Nephron progenitor cell (in vitro differentiated cells): ENCODE measurements around the gene VAV1.
"Not testable (repeated sequence)": the region's sequence is repeated elsewhere in the genome, so short reads cannot be mapped to it uniquely, and the experiment has no call there.

ENCODE experiments used
- DNase-seq: peaks from one replicate; pipeline ENCODE4 v3.0.0; 2021
- H3K27ac Mint-ChIP-seq: 2 replicates; pipeline ENCODE4 v1.8.0; 2021; ENCODE audit warnings: mild to moderate bottlenecking, moderate library complexity, mixed read lengths
- H3K27me3 Mint-ChIP-seq: 2 replicates; pipeline ENCODE4 v1.8.0; 2021; ENCODE audit warnings: mild to moderate bottlenecking, low read depth, mixed read lengths; ENCODE audit not compliant: poor library complexity
- H3K36me3 Mint-ChIP-seq: 2 replicates; pipeline ENCODE4 v1.8.0; 2021; ENCODE audit warnings: low read depth, mixed read lengths
- H3K4me1 Mint-ChIP-seq: 2 replicates; pipeline ENCODE4 v1.8.0; 2021; ENCODE audit warnings: mixed read lengths
- H3K4me3 Mint-ChIP-seq: 2 replicates; pipeline ENCODE4 v1.8.0; 2021; ENCODE audit warnings: mild to moderate bottlenecking, moderate library complexity, mixed read lengths
- H3K9me3 Mint-ChIP-seq: 2 replicates; pipeline ENCODE4 v1.8.0; 2021; ENCODE audit warnings: mild to moderate bottlenecking, moderate library complexity, mixed read lengths
- TF ChIP-seq, protein P1 (sequence below): fragments of 200-600 bp; sonication (generic); IDR thresholded peaks from 2 replicates; pipeline ENCODE4 v1.5.0; 2021; ENCODE audit warnings: antibody characterized with exemption

VAV1 gene

DNA sequence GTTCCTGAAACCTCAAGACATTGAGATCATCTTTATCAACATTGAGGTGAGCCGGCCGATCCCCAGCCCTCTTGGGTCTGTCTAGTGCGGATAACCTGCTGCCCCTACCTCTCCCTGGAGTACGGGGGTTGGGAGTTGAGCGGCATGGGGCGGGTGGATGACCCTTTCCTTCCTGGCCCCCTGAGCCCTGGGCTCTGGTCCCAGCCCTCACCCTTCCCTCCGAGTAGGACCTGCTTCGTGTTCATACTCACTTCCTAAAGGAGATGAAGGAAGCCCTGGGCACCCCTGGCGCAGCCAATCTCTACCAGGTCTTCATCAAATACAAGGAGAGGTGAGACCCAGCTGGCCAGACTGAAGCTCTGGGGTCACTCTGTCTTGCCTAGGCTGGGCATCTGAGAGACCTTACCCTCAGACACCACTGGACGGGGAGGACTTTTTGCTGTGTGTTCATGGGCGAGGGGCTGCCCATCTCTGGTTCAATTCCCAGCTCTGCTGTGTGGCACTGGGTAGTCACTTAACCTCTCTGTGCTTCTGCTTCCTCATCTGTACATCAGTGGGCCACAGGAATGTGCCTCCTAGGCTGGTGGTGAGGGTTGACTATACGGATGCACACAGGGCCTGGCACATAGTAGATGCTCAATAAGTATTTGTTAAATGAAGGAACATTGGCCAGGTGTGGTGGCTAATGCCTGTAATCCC is 52.7 kb downstream of the VAV1 start:
- no peak for DNase-seq
- no peak overlapping the region for H3K27ac Mint-ChIP-seq
- H3K36me3 Mint-ChIP-seq, result no peaks in the 10 kb centered on the region
- H3K4me3 Mint-ChIP-seq, result no peak overlapping the region
- TF ChIP-seq, protein P1, sequence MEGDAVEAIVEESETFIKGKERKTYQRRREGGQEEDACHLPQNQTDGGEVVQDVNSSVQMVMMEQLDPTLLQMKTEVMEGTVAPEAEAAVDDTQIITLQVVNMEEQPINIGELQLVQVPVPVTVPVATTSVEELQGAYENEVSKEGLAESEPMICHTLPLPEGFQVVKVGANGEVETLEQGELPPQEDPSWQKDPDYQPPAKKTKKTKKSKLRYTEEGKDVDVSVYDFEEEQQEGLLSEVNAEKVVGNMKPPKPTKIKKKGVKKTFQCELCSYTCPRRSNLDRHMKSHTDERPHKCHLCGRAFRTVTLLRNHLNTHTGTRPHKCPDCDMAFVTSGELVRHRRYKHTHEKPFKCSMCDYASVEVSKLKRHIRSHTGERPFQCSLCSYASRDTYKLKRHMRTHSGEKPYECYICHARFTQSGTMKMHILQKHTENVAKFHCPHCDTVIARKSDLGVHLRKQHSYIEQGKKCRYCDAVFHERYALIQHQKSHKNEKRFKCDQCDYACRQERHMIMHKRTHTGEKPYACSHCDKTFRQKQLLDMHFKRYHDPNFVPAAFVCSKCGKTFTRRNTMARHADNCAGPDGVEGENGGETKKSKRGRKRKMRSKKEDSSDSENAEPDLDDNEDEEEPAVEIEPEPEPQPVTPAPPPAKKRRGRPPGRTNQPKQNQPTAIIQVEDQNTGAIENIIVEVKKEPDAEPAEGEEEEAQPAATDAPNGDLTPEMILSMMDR, result no peak
- peaks cover 69% of the 10 kb centered on the region for H3K9me3 Mint-ChIP-seq
- H3K4me1 Mint-ChIP-seq, result no peaks in the 10 kb centered on the region
- H3K27me3 Mint-ChIP-seq, result peaks cover 16% of the 10 kb centered on the region

DNA sequence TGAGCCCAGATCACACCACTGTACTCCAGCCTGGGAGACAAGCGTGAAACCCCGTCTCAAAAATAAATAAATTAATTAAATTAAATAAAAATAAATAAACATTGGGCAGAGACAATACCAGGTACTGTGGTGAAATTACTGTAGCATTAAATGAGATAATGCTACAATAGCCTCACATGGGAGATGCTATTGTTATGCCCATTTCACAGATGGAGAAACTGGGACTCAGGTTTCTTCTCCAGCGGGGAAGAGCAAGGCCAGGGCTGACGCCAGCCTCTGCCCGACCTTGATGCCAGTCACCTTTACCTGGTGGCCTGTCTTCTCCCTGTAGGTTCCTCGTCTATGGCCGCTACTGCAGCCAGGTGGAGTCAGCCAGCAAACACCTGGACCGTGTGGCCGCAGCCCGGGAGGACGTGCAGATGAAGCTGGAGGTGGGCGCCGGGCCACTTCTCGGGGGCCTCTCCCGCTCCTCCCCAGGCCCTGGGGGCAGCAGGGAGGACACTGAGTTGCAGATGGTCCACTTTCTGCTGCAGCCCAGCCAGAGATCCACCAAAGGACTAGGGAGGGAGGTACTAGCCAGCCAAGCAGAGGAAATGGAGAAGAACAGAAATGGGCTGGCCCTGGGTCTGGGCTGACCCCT is 53.9 kb downstream of the VAV1 start:
- Mint-ChIP-seq H3K27me3 (peaks cover 12% of the 10 kb centered on the region), H3K27ac (no peak overlapping the region), H3K4me1 (no peaks in the 10 kb centered on the region), H3K36me3 (no peaks in the 10 kb centered on the region), H3K4me3 (no peak overlapping the region), H3K9me3 (peaks cover 66% of the 10 kb centered on the region)
- TF ChIP-seq, protein P1, result no peak
- no peak for DNase-seq

DNA sequence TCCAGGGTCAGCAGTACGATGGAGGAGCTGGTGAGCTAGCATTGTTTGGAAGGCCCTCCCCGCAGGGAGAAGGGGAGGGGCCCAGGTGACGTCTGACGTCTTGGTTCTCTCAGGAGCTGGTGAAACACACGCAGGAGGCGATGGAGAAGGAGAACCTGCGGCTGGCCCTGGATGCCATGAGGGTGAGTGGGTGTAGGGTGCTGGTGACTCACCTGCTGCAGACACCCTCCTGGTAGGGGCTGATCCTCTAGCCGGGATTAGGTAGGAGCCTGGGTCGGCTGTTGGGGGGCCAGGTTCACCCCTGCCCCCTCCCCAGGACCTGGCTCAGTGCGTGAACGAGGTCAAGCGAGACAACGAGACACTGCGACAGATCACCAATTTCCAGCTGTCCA is 55.8 kb downstream of the VAV1 start:
- TF ChIP-seq, protein P1, result no peak
- Mint-ChIP-seq H3K27me3 (peaks cover 22% of the 10 kb centered on the region), H3K36me3 (no peaks in the 10 kb centered on the region), H3K27ac (no peak overlapping the region), H3K9me3 (peaks cover 78% of the 10 kb centered on the region), H3K4me1 (no peaks in the 10 kb centered on the region), H3K4me3 (no peak overlapping the region)
- DNase-seq, result no peak

DNA sequence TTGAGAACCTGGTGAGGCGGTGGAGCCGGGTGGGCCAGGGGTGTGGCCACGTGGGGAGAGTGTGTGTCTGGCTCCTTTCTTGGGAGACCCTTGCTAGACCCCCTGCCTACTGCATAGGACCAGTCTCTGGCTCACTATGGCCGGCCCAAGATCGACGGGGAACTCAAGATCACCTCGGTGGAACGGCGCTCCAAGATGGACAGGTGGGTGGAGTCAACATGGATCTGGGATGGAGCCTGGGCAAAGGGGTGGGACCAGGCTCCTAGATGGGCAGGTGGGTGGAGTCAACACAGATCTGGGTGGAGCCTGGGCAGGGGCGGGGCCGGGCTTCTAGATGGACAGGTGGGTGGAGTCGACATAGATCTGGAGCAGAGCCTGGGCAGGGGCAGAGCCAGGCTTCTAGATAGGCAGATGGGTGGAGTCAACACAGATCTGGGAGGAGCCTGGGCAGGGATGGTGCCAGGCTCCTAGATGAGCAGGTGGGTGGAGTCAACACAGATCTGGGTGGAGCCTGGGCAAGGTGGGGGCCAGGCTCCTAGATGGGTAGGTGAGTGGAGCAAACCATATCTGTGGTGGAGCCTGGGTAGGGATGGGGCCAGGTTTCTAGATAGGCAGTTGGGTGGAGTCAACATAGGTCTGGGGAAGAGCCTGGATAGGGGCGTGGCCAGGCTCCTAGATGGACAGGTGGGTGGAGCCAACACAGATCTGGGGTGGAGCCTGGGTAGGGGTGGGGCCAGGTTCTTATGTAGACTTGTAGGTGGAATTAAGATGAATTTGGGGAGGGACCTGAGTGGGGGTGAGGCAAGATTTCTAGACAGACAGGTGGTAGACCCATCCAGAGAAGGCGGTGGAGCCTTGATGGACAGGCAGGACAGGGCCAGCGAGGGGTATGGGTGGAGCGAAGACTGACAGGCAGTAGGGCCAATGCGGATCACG is 56.5 kb downstream of the VAV1 start:
- no peak overlapping the region for H3K27ac Mint-ChIP-seq
- H3K9me3 Mint-ChIP-seq, result peaks cover 80% of the 10 kb centered on the region
- peaks cover 24% of the 10 kb centered on the region for H3K27me3 Mint-ChIP-seq
- no peak overlapping the region for H3K4me3 Mint-ChIP-seq
- H3K4me1 Mint-ChIP-seq, result no peaks in the 10 kb centered on the region
- no peaks in the 10 kb centered on the region for H3K36me3 Mint-ChIP-seq
- TF ChIP-seq, protein P1, result no peak
- DNase-seq, result no peak

DNA sequence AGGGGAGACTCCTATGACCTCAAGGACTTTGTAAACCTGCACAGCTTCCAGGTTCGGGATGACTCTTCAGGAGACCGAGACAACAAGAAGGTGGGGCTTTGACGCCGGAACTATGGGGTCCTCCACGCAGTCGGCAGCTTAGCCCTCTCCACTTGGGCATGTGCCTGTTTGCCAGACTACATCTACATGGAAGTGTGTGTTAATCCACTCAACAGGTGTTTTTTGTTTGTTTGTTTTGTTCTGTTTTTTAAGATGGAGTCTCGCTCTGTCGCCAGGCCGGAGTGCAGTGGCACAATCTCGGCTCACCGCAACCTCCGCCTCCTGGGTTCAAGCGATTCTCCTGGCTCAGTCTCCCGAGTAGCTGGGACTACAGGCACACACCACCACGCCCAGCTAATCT is 57.3 kb downstream of the VAV1 start:
- H3K4me3 Mint-ChIP-seq, H3K27ac Mint-ChIP-seq, DNase-seq, H3K36me3 Mint-ChIP-seq, H3K4me1 Mint-ChIP-seq: not testable (repeated sequence)
- H3K27me3 Mint-ChIP-seq, result peaks cover 21% of the 10 kb centered on the region
- peaks cover 71% of the 10 kb centered on the region for H3K9me3 Mint-ChIP-seq

DNA sequence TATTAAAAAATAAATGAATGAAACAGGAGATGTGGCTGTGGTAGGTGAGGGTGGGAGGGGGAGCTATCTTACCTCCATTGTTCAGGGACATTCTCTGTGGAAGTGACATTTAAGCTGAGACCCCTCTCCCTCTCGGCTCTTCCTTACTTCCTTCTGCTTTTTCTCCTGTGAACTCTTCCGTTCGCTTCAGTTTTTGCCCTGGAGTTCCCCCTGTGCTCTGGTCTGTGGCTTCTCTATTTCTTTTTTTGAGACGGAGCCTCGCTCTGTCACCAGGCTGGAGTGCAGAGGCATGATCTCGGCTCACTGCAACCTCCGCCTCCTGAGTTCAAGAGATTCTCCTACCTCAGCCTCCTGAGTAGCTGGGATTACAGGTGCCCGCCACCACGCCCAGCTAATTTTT is 58.6 kb downstream of the VAV1 start:
- Mint-ChIP-seq H3K27me3 (peaks cover 21% of the 10 kb centered on the region), H3K9me3 (peaks cover 67% of the 10 kb centered on the region)
- not testable (repeated sequence) for H3K27ac Mint-ChIP-seq, DNase-seq, H3K36me3 Mint-ChIP-seq, H3K4me1 Mint-ChIP-seq, H3K4me3 Mint-ChIP-seq
